Karpas-422 (cell line): ENCODE data around the gene DDX27. TPM values are rescaled to one million over a fixed set of nuclear protein-coding genes. Genes with fewer than 3 reads are reported as not detected.

ENCODE experiments used
- DNase-seq: peaks from one replicate; pipeline ENCODE4 v3.0.0-alpha.2; 2015
- H2AFZ ChIP-seq: fragments of 200-600 bp; sonication (generic); 2 replicates; pipeline ENCODE4 v1.6.1; 2014; ENCODE audit warnings: antibody characterized with exemption, low read length, mixed read lengths
- H3K27ac ChIP-seq: fragments of 200-600 bp; sonication (generic); 2 replicates; pipeline ENCODE4 v1.5.1; 2014; ENCODE audit warnings: mild to moderate bottlenecking, low read length, moderate library complexity
- H3K27me3 ChIP-seq: fragments of 200-600 bp; sonication (generic); 2 replicates; pipeline ENCODE4 v1.6.1; 2014; ENCODE audit warnings: low read length, mixed read lengths
- H3K36me3 ChIP-seq: fragments of 200-600 bp; sonication (generic); 2 replicates; pipeline ENCODE4 v1.6.1; 2014; ENCODE audit warnings: low read length, mixed read lengths; ENCODE audit not compliant: insufficient read depth
- H3K4me1 ChIP-seq: fragments of 200-600 bp; sonication (generic); 2 replicates; pipeline ENCODE4 v1.6.1; 2014; ENCODE audit warnings: mild to moderate bottlenecking, low read length, mixed read lengths
- H3K4me2 ChIP-seq: fragments of 200-600 bp; sonication (generic); 2 replicates; pipeline ENCODE4 v1.6.1; 2014; ENCODE audit warnings: low read length, low read depth, mild to moderate bottlenecking; ENCODE audit not compliant: poor library complexity, severe bottlenecking
- H3K4me3 ChIP-seq: fragments of 200-600 bp; sonication (generic); 2 replicates; pipeline ENCODE4 v1.5.1; 2014; ENCODE audit warnings: mild to moderate bottlenecking, antibody characterized with exemption, low read length, mixed read lengths
- H3K79me2 ChIP-seq: fragments of 200-600 bp; sonication (generic); 2 replicates; pipeline ENCODE4 v1.6.1; 2014; ENCODE audit warnings: mild to moderate bottlenecking, low read length, mixed read lengths
- H3K9ac ChIP-seq: fragments of 200-600 bp; sonication (generic); 2 replicates; pipeline ENCODE4 v1.6.0; 2014; ENCODE audit warnings: low read length
- H3K9me2 ChIP-seq: fragments of 200-600 bp; sonication (generic), shearing (Covaris generic); replicated peaks from 2 replicates; pipeline ENCODE4 v1.6.0; 2014; ENCODE audit warnings: mild to moderate bottlenecking, low read length, moderate library complexity; ENCODE audit not compliant: insufficient read depth
- H3K9me3 ChIP-seq: fragments of 300-700, 200-600 bp; sonication (generic); 2 replicates; pipeline ENCODE4 v1.6.1; 2014; ENCODE audit warnings: low read length, mixed read lengths
- H4K20me1 ChIP-seq: fragments of 200-600 bp; sonication (generic); 2 replicates; pipeline ENCODE4 v1.6.1; 2014; ENCODE audit warnings: mild to moderate bottlenecking, antibody characterized with exemption, low read length, low read depth; ENCODE audit not compliant: insufficient read depth
- total RNA-seq: library from RNA; depleted of rRNA; stranded (reverse); fragments of >200 nt; shearing (Covaris generic); gene quantifications from 2 replicates; pipeline ENCODE4 v1.2.3, GENCODE V29; 2014; ENCODE audit warnings: low replicate concordance

Gene DDX27
- total RNA-seq, 1 experiment from 2014 or later, result 34.5 TPM

- H3K4me1 ChIP-seq, result no peaks in the 10 kb centered on the region
- H3K27ac ChIP-seq, result no peak overlapping the region
- H3K9me3 ChIP-seq, result no peaks in the 10 kb centered on the region
- peaks cover 61% of the 10 kb centered on the region for H3K36me3 ChIP-seq
- H3K9ac ChIP-seq, result no peak overlapping the region
- no peak overlapping the region for H3K4me2 ChIP-seq
- no peaks in the 10 kb centered on the region for H3K27me3 ChIP-seq
- no peaks in the 10 kb centered on the region for H3K9me2 ChIP-seq
- H3K79me2 ChIP-seq, result peaks cover 20% of the 10 kb centered on the region
- H2AFZ ChIP-seq, result no peak overlapping the region
- H4K20me1 ChIP-seq, result no peaks in the 10 kb centered on the region; the same call in 1 of the 2 replicates
- H3K4me3 ChIP-seq, result no peak overlapping the region
- DNase-seq, result no peak
Measured at GRCh38 chr20:49260218-49260617, 41.0 kb downstream of the DDX27 start.

- H3K27ac ChIP-seq, result no peak overlapping the region
- H3K4me3 ChIP-seq, result no peak overlapping the region
- peaks cover 6% of the 10 kb centered on the region for H4K20me1 ChIP-seq
- no peak overlapping the region for H3K4me2 ChIP-seq
- no peak overlapping the region for H3K9ac ChIP-seq
- peaks cover 60% of the 10 kb centered on the region for H3K36me3 ChIP-seq
- peaks cover 4% of the 10 kb centered on the region for H3K4me1 ChIP-seq
- no peaks in the 10 kb centered on the region for H3K9me3 ChIP-seq
- DNase-seq, result no peak
- peaks cover 30% of the 10 kb centered on the region for H3K79me2 ChIP-seq
- no peak overlapping the region for H2AFZ ChIP-seq
- H3K27me3 ChIP-seq, result no peaks in the 10 kb centered on the region
- no peaks in the 10 kb centered on the region for H3K9me2 ChIP-seq
Measured at GRCh38 chr20:49261173-49261572, 42.0 kb downstream of the DDX27 start.

DNA sequence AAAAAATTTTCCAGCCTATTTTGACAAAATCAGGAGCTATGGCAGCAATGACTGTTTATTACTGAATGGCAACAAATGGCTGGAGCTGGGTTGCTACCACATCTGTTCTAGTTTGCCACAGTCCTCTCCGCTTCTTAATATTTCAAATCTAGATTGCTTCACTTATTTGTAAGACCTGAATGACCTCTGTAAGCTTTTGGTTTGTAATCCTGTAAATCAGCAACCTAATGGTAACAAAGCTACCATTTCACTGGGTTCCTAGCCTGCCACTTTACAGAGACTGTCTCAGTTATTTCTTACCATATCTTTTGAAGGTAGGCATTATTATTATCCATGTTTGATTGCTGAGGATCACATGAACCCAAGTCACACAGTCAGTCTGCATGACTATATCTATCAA, 43.2 kb downstream of the DDX27 start:
- H4K20me1 ChIP-seq, result peaks cover 12% of the 10 kb centered on the region
- peaks cover 49% of the 10 kb centered on the region for H3K36me3 ChIP-seq
- H3K9me2 ChIP-seq, result no peaks in the 10 kb centered on the region

GRCh38 chr20:49267327-49267726, 48.1 kb downstream of the DDX27 start:
- Histone ChIP-seq H3K27me3 (no peaks in the 10 kb centered on the region), H3K79me2 (peaks cover 83% of the 10 kb centered on the region), H3K4me3 (no peak overlapping the region), H3K9me3 (no peaks in the 10 kb centered on the region), H2AFZ (no peak overlapping the region), H3K36me3 (peaks cover 71% of the 10 kb centered on the region), H3K9ac (no peak overlapping the region), H3K4me2 (peak overlapping the region; percentile 27), H3K9me2 (no peaks in the 10 kb centered on the region), H3K4me1 (peaks cover 25% of the 10 kb centered on the region), H4K20me1 (peaks cover 19% of the 10 kb centered on the region), H3K27ac (no peak overlapping the region)
- DNase-seq, result peak; percentile 50

More for the DNA sequence above, 43.2 kb downstream of the DDX27 start:
- no peak for DNase-seq
- no peaks in the 10 kb centered on the region for H3K27me3 ChIP-seq
- H3K79me2 ChIP-seq, result peaks cover 42% of the 10 kb centered on the region
- H2AFZ ChIP-seq, result no peak overlapping the region
- H3K4me3 ChIP-seq, result no peak overlapping the region
- H3K4me1 ChIP-seq, result peaks cover 16% of the 10 kb centered on the region
- no peak overlapping the region for H3K27ac ChIP-seq
- no peak overlapping the region for H3K9ac ChIP-seq
- no peak overlapping the region for H3K4me2 ChIP-seq
- H3K9me3 ChIP-seq, result no peaks in the 10 kb centered on the region

GRCh38 chr20:49268600-49269365, 49.6 kb downstream of the DDX27 start:
- H3K27me3 ChIP-seq, result no peaks in the 10 kb centered on the region
- no peak overlapping the region for H3K9ac ChIP-seq
- H3K9me2 ChIP-seq, result no peaks in the 10 kb centered on the region

DNA sequence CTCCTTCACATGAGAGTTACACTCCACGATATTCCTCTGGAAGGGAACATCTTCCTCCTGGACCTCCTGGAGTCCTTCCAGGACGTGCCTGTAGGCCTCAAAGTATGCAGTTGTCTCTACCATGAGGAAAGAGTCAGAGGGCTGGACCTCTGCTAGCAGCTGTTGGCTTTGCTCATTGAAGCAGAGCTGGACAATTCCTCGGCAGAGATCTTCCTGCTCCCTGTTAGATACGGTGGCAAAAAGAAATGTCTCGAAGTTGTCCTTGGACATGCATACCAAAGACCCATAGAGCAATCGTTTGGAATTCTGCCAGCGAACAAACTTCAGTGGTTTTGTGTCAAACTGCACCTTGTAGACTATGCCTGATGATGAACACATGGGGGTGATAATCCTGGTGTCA, 51.0 kb downstream of the DDX27 start:
- Histone ChIP-seq H3K4me2 (no peak overlapping the region), H4K20me1 (peaks cover 19% of the 10 kb centered on the region), H3K9me3 (no peaks in the 10 kb centered on the region), H3K9me2 (no peaks in the 10 kb centered on the region), H3K27me3 (no peaks in the 10 kb centered on the region), H3K4me1 (peaks cover 25% of the 10 kb centered on the region), H2AFZ (no peak overlapping the region), H3K9ac (no peak overlapping the region), H3K27ac (no peak overlapping the region), H3K79me2 (peaks cover 82% of the 10 kb centered on the region), H3K36me3 (peaks cover 67% of the 10 kb centered on the region), H3K4me3 (no peak overlapping the region)
- no peak for DNase-seq

More at GRCh38 chr20:49268600-49269365, 49.6 kb downstream of the DDX27 start:
- Histone ChIP-seq H3K4me2 (no peak overlapping the region), H3K27ac (no peak overlapping the region), H3K79me2 (peaks cover 87% of the 10 kb centered on the region), H3K4me1 (peaks cover 25% of the 10 kb centered on the region), H4K20me1 (peaks cover 19% of the 10 kb centered on the region), H2AFZ (no peak overlapping the region), H3K4me3 (no peak overlapping the region), H3K36me3 (peaks cover 71% of the 10 kb centered on the region), H3K9me3 (no peaks in the 10 kb centered on the region)
- DNase-seq, result no peak

DNA sequence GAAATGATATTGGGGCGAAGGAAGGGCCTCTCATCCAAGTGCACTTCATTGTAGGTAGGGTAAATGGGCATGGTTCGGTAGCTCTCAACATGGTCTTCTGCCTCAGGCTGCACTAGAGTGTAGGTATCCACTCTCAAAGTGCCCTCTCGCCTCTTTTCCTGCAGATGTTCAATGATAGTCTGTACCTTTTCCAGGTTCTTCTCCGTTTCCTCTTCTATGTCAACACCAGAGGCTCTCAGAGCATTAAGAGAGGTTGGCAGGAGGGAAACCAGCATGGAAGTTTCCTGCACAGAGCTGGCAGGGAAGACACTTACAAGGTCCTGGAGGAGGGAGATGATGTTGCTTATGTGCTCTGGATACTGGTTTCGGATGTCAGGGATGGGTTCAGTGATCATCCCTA, 51.5 kb downstream of the DDX27 start:
- no peak overlapping the region for H3K9ac ChIP-seq
- no peak overlapping the region for H2AFZ ChIP-seq
- H4K20me1 ChIP-seq, result peaks cover 16% of the 10 kb centered on the region
- H3K36me3 ChIP-seq, result peaks cover 68% of the 10 kb centered on the region
- H3K27me3 ChIP-seq, result no peaks in the 10 kb centered on the region
- H3K9me2 ChIP-seq, result no peaks in the 10 kb centered on the region
- peaks cover 82% of the 10 kb centered on the region for H3K79me2 ChIP-seq
- DNase-seq, result no peak
- no peak overlapping the region for H3K4me3 ChIP-seq
- H3K4me2 ChIP-seq, result no peak overlapping the region
- no peaks in the 10 kb centered on the region for H3K9me3 ChIP-seq
- peaks cover 28% of the 10 kb centered on the region for H3K4me1 ChIP-seq
- H3K27ac ChIP-seq, result no peak overlapping the region

DNA sequence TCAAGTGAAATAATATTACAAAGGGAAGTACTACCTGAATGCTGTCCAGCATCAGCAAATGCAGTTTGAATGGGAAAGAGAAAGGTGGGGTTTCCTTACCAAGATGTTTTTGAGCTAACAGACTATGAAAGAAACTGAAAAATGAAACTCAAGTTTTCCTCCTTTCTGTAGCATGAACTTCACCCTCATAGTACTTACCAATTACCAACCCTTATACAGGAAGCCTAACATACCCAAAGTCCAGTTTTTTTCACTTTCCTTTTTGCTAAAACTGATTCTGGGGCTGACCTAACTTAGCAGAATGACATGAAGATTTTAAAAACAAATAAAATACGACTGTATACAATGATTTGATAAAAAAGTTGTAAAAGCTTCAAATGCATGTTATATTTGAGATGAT, 53.4 kb downstream of the DDX27 start:
- Histone ChIP-seq H3K4me3 (no peak overlapping the region), H3K79me2 (peaks cover 83% of the 10 kb centered on the region), H3K4me1 (peaks cover 23% of the 10 kb centered on the region), H3K9me3 (no peaks in the 10 kb centered on the region), H3K27me3 (no peaks in the 10 kb centered on the region), H3K36me3 (peaks cover 64% of the 10 kb centered on the region), H3K4me2 (no peak overlapping the region), H4K20me1 (peaks cover 5% of the 10 kb centered on the region), H2AFZ (no peak overlapping the region), H3K9me2 (no peaks in the 10 kb centered on the region), H3K27ac (no peak overlapping the region), H3K9ac (no peak overlapping the region)
- DNase-seq, result no peak
